Activated T-helper 2 cell treated with anti-CD3 and anti-CD28 coated beads, Interferon-gamma antibody, Interleukin-2, Interleukin-4, amounts not matched to agents 10 μg/mL and 5 μg/mL and 100 μg/mL, durations not matched to agents 14 hours and 24 hours and 36 hours (primary cell): Measurements from ENCODE around the gene TCF4. TPM values are rescaled to one million over a fixed set of nuclear protein-coding genes. Genes with fewer than 3 reads are reported as not detected.
A peak's percentile ranks its signal among the peaks of the same experiment; 100 is the strongest.

Source experiments
- DNase-seq: peaks from one replicate; pipeline ENCODE4 v3.0.0; 2021; ENCODE audit warnings: low spot score
- H3K27ac Mint-ChIP-seq: one replicate; pipeline ENCODE4 v1.8.0; 2021; ENCODE audit warnings: mixed read lengths
- H3K27me3 Mint-ChIP-seq: one replicate; pipeline ENCODE4 v1.8.0; 2021; ENCODE audit warnings: low read depth, mixed read lengths
- H3K36me3 Mint-ChIP-seq: one replicate; pipeline ENCODE4 v1.8.0; 2021; ENCODE audit warnings: low read depth, mixed read lengths
- H3K4me1 Mint-ChIP-seq: one replicate; pipeline ENCODE4 v1.8.0; 2021; ENCODE audit warnings: low read depth, mixed read lengths
- H3K4me3 Mint-ChIP-seq: one replicate; pipeline ENCODE4 v1.8.0; 2021; ENCODE audit warnings: low read depth, mild to moderate bottlenecking, moderate library complexity, mixed read lengths
- H3K9me3 Mint-ChIP-seq: one replicate; pipeline ENCODE4 v1.8.0; 2021; ENCODE audit warnings: mixed read lengths
- intact Hi-C: fragments of 100-400 bp; cut with micrococcal nuclease; formaldehyde crosslinking; loops from one replicate; pipeline ENCODE4 v1.15.1; 2023
- total RNA-seq: library from RNA; stranded (reverse); gene quantifications from 2 replicates; pipeline ENCODE4 v1.2.3, GENCODE V29; 2022

The TCF4 gene
- total RNA-seq, 1 donor from 2014 or later = 5.5 TPM

DNA sequence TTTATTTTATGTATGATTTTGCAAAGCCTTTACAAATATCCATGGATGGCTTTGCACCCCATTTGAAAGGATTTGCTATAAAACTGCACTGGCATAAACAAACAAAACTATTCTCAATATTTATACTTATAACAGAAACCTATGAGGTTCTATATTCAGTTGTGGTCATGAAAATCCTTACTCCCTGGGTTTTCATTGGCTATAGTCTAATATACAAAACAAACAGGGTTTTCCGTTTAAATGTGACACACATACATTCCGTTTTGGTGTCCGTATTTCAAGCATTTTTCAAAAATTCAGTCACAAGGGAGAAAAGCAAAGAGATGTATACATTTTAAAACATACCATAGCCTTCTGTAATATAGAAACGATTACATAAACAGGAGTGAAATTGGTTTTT, 100.0 kb downstream of the TCF4 start:
- DNase-seq = no peak
- peaks cover 25% of the 10 kb centered on the region for H3K27me3 Mint-ChIP-seq
- no peaks in the 10 kb centered on the region for H3K9me3 Mint-ChIP-seq
- no peak overlapping the region for H3K4me3 Mint-ChIP-seq
- intact Hi-C loops = loop anchor here (2.0 to 10.0 kb wide), 3 partner anchors 101 to 627 kb away; partner anchors contain the start of gene TCF4
- H3K27ac Mint-ChIP-seq = no peak overlapping the region
- H3K36me3 Mint-ChIP-seq = no peaks in the 10 kb centered on the region
- peaks cover 20% of the 10 kb centered on the region for H3K4me1 Mint-ChIP-seq

DNA sequence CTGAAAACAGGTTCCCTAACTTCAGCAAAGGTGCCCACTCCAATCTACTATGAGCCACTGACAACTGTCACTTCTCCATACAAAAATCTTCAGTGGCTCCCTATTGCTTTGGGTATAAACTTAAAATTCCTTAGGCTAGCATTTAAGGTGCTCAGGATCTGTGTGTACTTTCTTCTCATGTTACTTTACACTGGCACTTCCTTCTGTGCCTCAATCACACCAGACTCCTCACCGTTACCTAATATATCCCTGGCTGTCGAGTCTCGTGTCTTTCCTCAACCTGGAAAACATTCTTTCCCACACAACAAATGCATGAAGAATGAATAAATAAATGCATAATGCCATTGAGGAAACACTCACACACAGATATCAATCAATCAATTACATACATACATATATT, 101.1 kb downstream of the TCF4 start:
- Mint-ChIP-seq H3K36me3 (no peaks in the 10 kb centered on the region), H3K4me3 (no peak overlapping the region), H3K27ac (no peak overlapping the region), H3K4me1 (peaks cover 23% of the 10 kb centered on the region), H3K9me3 (no peaks in the 10 kb centered on the region), H3K27me3 (peaks cover 16% of the 10 kb centered on the region)
- intact Hi-C loops = loop anchor here (5.0 to 10.0 kb wide), 2 partner anchors 240 to 628 kb away; no protein-coding TSS in a partner anchor
- no peak for DNase-seq

DNA sequence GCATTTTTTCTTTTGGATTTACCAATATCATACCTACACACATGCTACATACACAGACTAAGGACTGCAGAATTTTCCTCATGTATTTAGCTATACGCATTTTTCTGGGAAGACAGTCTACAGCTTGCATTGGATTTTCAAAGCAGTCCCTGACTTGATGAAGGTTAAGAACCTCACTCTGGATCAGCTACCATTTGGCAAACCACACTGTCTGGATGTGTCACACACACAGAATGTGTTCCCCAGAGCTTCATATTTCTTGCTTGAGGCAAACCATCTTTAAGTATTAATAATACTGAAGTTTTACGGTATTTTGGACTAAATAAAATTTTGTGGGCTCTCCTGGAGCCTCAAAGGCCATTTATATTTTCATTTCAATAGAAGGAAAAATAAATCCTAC, 102.3 kb downstream of the TCF4 start:
- Mint-ChIP-seq H3K4me3 (no peak overlapping the region), H3K27ac (no peak overlapping the region), H3K9me3 (no peaks in the 10 kb centered on the region), H3K4me1 (peaks cover 23% of the 10 kb centered on the region), H3K36me3 (no peaks in the 10 kb centered on the region), H3K27me3 (peaks cover 7% of the 10 kb centered on the region)
- no peak for DNase-seq
- intact Hi-C loops = loop anchor here (5.0 to 10.0 kb wide), 2 partner anchors 238 to 629 kb away; no protein-coding TSS in a partner anchor

DNA sequence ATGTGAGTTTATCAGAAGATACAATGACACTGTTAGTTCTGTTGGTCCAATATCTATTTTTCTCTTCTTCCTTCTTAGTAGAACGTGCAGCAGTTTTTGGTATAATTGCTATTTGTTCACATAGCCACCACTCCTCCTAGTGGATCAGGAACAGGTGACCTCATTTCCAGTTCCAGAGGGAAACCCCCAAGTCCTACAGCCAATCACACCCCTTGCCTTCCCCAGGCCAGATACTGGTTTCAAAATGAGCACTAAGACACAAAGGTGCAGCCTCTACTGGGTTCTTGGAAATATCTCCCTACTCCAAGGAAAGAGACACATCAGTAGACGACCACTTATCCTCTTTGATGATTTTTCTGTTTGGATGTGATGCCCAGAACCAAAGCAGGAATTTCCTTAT, 103.2 kb downstream of the TCF4 start:
- Mint-ChIP-seq H3K36me3 (no peaks in the 10 kb centered on the region), H3K27me3 (peaks cover 5% of the 10 kb centered on the region), H3K4me1 (peaks cover 21% of the 10 kb centered on the region), H3K9me3 (no peaks in the 10 kb centered on the region), H3K4me3 (no peak overlapping the region), H3K27ac (no peak overlapping the region)
- no peak for DNase-seq
- intact Hi-C loops = loop anchor here (5.0 to 10.0 kb wide), 2 partner anchors 237 to 630 kb away; no protein-coding TSS in a partner anchor

DNA sequence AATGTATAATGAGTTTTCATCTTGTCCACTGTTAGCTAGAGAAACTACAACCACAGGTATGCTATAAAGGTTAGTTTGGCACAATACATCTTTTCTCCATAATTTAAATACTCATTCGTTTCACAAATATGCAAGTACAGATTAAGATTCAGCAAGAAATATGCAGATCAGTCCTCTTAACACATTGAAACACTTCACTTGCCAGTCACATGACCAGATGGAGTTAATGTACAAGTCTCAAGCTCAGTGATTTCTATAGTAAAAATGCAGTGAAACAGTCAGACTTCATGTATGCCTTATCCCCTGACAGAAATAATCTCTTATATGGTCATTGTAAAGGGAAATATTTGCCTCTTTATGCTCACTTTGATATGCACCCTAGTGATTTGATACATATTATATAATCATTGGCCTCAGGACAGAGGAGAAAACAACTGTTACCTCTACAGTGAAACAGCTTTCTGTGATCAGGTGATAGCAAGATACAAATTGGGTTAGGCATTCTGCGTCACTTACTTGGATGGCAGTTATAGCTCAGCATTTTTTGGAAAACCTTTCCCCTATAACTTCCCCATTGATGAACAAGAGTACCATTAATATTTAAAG, 104.6 kb downstream of the TCF4 start:
- Mint-ChIP-seq H3K4me3 (no peak overlapping the region), H3K27ac (no peak overlapping the region), H3K27me3 (peaks cover 3% of the 10 kb centered on the region), H3K4me1 (peaks cover 10% of the 10 kb centered on the region), H3K9me3 (no peaks in the 10 kb centered on the region), H3K36me3 (no peaks in the 10 kb centered on the region)
- intact Hi-C loops = loop anchor here (10.0 kb wide), 1 partner anchor 631 kb away; no protein-coding TSS in a partner anchor
- DNase-seq = no peak

DNA sequence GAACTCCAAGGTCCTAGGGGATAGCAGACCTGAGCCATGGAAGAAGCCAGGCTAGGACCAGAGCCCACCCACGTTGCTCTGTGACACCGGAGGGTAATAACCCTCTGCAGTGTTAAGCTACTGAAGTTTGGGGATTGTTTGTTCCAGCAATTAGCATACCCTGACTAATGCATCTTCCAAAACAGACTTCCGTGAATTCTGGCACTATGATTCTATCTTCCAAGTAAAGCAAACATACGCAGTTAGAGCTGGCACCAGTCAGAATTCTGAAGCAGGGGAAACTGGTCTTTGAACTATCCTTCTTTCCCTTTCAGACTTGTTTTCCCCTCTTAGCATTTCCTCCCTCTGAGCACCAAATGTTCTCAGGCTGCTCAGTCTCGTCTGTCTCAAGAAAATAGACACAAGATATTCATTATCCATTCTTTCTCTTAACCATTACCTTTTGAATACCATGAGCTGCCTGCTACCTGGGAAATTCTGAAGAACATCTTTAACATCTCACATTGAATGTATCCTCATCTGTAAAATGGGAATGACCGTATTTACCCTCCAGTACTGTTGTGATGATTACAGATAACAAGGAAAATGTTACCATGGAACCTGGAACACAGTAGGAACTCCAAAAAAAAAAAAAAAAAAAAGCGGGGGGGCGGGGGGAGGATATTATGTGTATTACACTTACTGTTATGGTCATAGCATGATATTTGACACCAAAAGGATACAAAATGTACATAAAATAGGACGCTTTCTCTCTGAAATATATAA, 108.2 kb downstream of the TCF4 start:
- H3K27me3 Mint-ChIP-seq = no peaks in the 10 kb centered on the region
- H3K4me3 Mint-ChIP-seq = no peak overlapping the region
- H3K4me1 Mint-ChIP-seq = peaks cover 14% of the 10 kb centered on the region
- H3K27ac Mint-ChIP-seq = no peak overlapping the region
- no peaks in the 10 kb centered on the region for H3K9me3 Mint-ChIP-seq
- intact Hi-C loops = loop anchor here (10.0 kb wide), 1 partner anchor 635 kb away; no protein-coding TSS in a partner anchor
- no peak for DNase-seq
- no peaks in the 10 kb centered on the region for H3K36me3 Mint-ChIP-seq

DNA sequence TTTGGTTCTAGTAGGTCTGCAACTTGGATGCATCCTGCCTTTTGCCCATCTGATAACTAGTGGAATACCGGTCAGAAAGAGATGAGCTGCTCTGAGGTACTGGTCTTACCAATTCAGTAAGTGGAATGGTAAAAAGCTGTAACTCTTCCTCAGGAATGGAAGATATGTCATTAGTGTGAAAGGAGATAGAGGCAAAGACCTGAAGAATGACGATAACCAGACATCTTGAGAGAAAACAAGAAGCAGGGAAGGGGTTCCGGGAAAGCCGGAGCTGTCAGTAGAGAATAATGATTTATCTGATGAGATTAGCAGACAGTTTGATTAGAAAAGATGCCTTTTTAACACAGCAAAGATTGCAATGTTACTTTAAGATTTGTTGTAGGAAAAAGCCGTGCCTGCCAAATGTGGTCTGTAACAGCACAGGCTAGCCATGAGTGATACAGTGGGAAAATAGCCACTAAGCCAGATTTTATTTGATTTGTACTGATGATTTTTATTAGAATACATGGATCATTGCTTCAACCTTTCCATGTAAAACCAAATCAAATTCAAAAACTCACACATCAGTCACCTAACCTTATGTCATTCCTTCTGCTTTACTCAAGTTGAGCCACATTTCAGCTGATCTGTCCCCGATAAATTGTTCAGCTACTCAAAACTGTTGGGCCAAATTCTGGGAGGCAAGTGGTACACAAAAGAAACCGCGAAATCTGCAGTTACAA, 110.0 kb downstream of the TCF4 start:
- DNase-seq = no peak
- intact Hi-C loops = no loop called here
- peaks cover 7% of the 10 kb centered on the region for H3K27me3 Mint-ChIP-seq
- peak overlapping the region; percentile 79 for H3K4me3 Mint-ChIP-seq
- H3K9me3 Mint-ChIP-seq = no peaks in the 10 kb centered on the region
- H3K27ac Mint-ChIP-seq = peak overlapping the region; percentile 79
- H3K36me3 Mint-ChIP-seq = no peaks in the 10 kb centered on the region
- H3K4me1 Mint-ChIP-seq = peaks cover 12% of the 10 kb centered on the region

DNA sequence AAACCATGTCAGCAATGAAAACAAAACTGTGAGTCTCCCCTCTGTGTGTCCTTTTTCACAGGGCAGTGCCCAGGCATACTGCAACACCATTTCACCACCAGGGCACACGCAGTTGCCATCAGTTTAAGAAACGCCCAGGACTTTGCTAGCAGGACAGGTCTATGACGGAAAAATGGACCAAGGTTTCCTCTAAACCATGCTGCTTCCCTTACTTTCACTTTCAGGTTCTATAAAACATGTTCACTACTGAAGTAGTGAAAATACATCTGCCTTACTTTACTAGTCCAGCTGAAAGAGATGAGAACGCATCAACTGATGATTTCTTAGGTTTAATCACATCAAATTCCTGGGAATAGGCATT, 110.5 kb downstream of the TCF4 start:
- Mint-ChIP-seq H3K27ac (peak overlapping the region; percentile 79), H3K4me3 (peak overlapping the region; percentile 79), H3K4me1 (peaks cover 9% of the 10 kb centered on the region), H3K27me3 (peaks cover 7% of the 10 kb centered on the region), H3K9me3 (no peaks in the 10 kb centered on the region), H3K36me3 (no peaks in the 10 kb centered on the region)
- peak; percentile 17 for DNase-seq
- intact Hi-C loops = no loop called here

DNA sequence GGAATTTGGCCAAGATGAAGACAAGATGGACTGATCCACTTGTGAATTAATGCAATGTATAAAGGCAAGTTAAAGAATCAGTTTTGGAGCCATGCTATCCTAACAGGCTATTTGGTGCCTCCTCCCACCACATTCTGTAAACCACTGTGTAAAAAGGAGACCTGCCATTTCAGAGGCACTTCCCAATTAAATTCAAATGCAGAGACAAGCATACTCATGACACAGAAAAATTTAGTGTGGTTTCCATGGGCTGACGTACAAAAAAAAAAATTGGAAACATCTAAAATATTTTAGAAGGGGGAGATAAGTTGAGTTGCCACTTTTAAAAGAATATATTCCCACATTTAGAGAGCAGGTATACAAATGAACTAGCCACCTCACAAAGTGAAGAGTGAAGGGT, 112.1 kb downstream of the TCF4 start:
- intact Hi-C loops = no loop called here

DNA sequence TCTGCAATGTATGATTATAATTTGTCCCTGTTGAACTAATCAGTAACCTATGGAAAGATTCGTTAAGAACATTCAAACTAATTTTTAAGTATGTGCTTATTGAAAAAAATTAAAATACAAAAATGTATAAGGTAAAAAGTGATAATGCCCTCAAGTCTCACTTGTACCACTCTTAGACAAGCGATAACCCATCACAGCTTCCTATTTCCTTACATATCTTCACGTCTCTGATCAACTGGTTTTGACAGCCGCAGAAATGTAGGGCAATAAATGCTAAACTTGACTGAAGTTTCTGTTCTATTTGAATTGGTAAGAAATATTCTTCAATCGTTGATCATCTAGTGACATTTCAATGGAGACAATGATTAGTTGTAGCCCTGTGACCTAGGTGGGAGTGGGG, 112.5 kb downstream of the TCF4 start:
- Mint-ChIP-seq H3K36me3 (no peaks in the 10 kb centered on the region), H3K4me1 (peaks cover 11% of the 10 kb centered on the region), H3K4me3 (no peak overlapping the region), H3K27ac (no peak overlapping the region), H3K27me3 (peaks cover 7% of the 10 kb centered on the region), H3K9me3 (no peaks in the 10 kb centered on the region)
- DNase-seq = no peak
- intact Hi-C loops = no loop called here

More for the DNA sequence above, 112.1 kb downstream of the TCF4 start:
- Mint-ChIP-seq H3K4me1 (peaks cover 9% of the 10 kb centered on the region), H3K27me3 (peaks cover 7% of the 10 kb centered on the region), H3K27ac (no peak overlapping the region), H3K36me3 (no peaks in the 10 kb centered on the region), H3K4me3 (no peak overlapping the region), H3K9me3 (no peaks in the 10 kb centered on the region)
- no peak for DNase-seq

DNA sequence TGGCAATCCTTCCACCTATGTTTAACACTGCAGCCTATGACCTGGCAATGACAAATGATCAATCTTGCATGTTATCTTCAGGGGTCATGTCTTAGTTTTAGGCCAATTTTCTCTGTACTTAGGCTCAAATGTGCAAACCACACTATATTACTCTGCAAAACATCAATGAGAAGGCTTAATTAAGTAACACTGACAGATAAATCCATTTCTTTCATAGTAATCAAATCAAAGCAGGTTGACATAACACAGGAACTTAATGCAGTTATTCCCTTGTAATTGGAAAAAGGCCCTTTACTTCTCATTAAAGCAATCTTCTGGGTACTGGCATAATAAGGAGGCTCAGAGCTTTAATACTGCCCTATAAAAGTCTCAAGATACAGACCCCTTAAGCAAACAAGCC, 114.4 kb downstream of the TCF4 start:
- H3K27ac Mint-ChIP-seq = no peak overlapping the region
- H3K9me3 Mint-ChIP-seq = no peaks in the 10 kb centered on the region
- intact Hi-C loops = no loop called here
- H3K36me3 Mint-ChIP-seq = no peaks in the 10 kb centered on the region
- H3K4me3 Mint-ChIP-seq = no peak overlapping the region
- H3K4me1 Mint-ChIP-seq = peaks cover 11% of the 10 kb centered on the region
- peaks cover 7% of the 10 kb centered on the region for H3K27me3 Mint-ChIP-seq
- DNase-seq = no peak

DNA sequence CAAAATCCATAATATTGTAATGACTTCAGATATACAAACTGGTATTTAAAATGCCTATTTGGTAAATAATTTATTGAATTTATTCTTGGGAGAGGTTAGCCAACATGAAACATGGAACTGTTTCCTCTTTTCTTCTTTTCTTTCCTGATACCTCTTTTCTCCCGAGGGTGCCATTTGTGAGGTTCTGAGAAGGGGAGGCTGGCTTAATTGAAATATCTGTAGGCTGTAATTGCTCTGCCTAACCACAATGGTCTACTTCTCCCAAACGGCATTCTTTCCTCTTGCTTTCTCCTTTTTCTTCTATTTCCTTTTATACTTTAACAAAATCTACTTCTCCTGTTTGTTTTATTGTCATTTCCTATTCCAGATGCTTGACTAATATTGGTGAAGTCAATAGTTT, 114.9 kb downstream of the TCF4 start:
- Mint-ChIP-seq H3K4me1 (peaks cover 10% of the 10 kb centered on the region), H3K27me3 (peaks cover 7% of the 10 kb centered on the region), H3K36me3 (no peaks in the 10 kb centered on the region), H3K27ac (no peak overlapping the region), H3K9me3 (no peaks in the 10 kb centered on the region), H3K4me3 (no peak overlapping the region)
- intact Hi-C loops = no loop called here
- no peak for DNase-seq

DNA sequence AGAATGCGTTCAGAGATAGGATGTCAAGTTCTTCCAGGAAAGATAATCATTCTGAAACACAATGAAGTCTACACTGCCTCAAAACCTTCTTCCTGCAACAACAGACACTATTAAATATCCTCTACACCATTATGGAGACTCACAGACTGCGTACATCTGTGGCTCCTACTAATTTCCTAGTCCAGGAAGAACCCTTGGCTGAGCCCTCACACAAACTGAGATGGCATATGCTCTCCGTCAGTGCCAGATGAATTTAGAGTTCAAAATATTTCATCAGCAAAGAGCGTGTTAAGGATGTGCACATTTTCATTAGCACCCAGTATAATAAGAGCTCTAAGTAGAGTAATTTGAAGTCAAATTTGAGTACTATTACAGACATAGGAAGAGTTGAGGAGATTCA, 117.2 kb downstream of the TCF4 start:
- no peak for DNase-seq
- H3K27me3 Mint-ChIP-seq = peaks cover 7% of the 10 kb centered on the region
- no peak overlapping the region for H3K27ac Mint-ChIP-seq
- H3K4me3 Mint-ChIP-seq = no peak overlapping the region
- intact Hi-C loops = no loop called here
- H3K36me3 Mint-ChIP-seq = no peaks in the 10 kb centered on the region
- H3K9me3 Mint-ChIP-seq = no peaks in the 10 kb centered on the region
- H3K4me1 Mint-ChIP-seq = peaks cover 3% of the 10 kb centered on the region
